Uterus (tissue), 4 donors: ENCODE data around the gene PRDM2. TPM values are rescaled to one million over a fixed set of nuclear protein-coding genes. Genes with fewer than 3 reads are reported as not detected.

Experiments used
- DNase-seq, 2 donors: peaks; one replicate each; pipeline ENCODE4 v3.0.0-alpha.2; 2019 to 2020
- H3K27ac ChIP-seq, 2 donors: fragments of 200-600 bp; sonication (generic); 1 replicate in 1 of 2; 2 replicates in 1 of 2; pipeline ENCODE4 v1.5.1; 2016 to 2018
- H3K27me3 ChIP-seq, 2 donors: fragments of 200-600 bp; sonication (generic); one replicate each; pipeline ENCODE4 v1.5.1; 2018 to 2019; ENCODE audit warnings: control low read depth in 1 of 2
- H3K36me3 ChIP-seq, 2 donors: fragments of 200-600 bp; sonication (generic); one replicate each; pipeline ENCODE4 v1.5.1; 2019; ENCODE audit warnings: control low read depth in 1 of 2
- H3K4me1 ChIP-seq, 2 donors: fragments of 200-600 bp; sonication (generic); one replicate each; pipeline ENCODE4 v1.5.1; 2018 to 2019; ENCODE audit warnings: control low read depth in 1 of 2
- H3K4me3 ChIP-seq, 2 donors: fragments of 200-600 bp; sonication (generic); 1 replicate in 1 of 2; 2 replicates in 1 of 2; pipeline ENCODE4 v1.5.1; 2018 to 2019; ENCODE audit warnings: mild to moderate bottlenecking in 1 of 2
- H3K9me3 ChIP-seq, 2 donors: fragments of 200-600 bp; sonication (generic); one replicate each; pipeline ENCODE4 v1.5.1; 2019; ENCODE audit warnings: control low read depth in 1 of 2
- POLR2A ChIP-seq, 2 donors: fragments of 450-650 bp; IDR thresholded peaks; one replicate each; pipeline ENCODE4 v1.6.1; 2016; ENCODE audit warnings: antibody characterized with exemption in 2 of 2, mild to moderate bottlenecking in 1 of 2, moderate library complexity in 1 of 2
- intact Hi-C: fragments of 100-400 bp; cut with DNase I; formaldehyde crosslinking; loops from one replicate; pipeline ENCODE4 v1.15.1; 2023; ENCODE audit warnings: low total_unique reads
- total RNA-seq, 4 donors: library from RNA; depleted of rRNA in 3 of 4; stranded (reverse); fragments of >200 nt in 3 of 4; gene quantifications; one replicate each; pipeline versions ENCODE4 v1.1.0 to v1.2.4, GENCODE V29; 2014 to 2023
- TF ChIP-seq, protein P1 (sequence below), 4 experiments: fragments of 200-600 bp in 2 of 4; fragments of 450-650 bp in 2 of 4; sonication (generic) in 2 of 4; IDR thresholded peaks; one replicate each; pipeline ENCODE4 v1.5.1; 2016 to 2019; ENCODE audit warnings: antibody characterized with exemption in 4 of 4, mild to moderate bottlenecking in 2 of 4, moderate library complexity in 1 of 4
- donor health status: DM: yes; HTN: yes; CAD: no.

Gene PRDM2
- total RNA-seq, 4 donors from 2014 or later = 13.1 to 72.8 (median 37.0) TPM

DNA sequence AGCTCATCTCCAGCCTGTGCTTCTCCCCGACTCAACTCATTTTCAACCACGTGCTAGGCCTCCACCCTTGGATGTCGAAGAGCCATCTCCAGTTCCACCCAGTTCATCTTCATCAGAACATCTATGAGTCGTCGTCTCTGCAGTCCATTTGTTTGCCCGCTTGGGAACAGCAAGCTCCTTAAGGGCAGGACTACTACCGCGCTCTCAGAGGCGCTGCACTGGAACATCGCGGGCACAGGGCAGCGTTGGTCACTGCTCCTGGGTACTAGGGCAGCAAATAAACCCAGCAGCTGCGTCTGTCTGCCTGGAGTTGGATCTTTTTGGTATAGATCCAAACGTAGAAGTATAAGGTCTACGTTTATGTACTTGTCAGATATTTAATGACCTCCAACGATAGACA lies 478 bp upstream of the PRDM2 start:
- DNase-seq = no peak
- no peaks in the 10 kb centered on the region for H3K36me3 ChIP-seq
- H3K9me3 ChIP-seq = no peaks in the 10 kb centered on the region
- no peak for TF ChIP-seq POLR2A (IDR thresholded peaks at IDR 0.05)
- TF ChIP-seq, protein P1, sequence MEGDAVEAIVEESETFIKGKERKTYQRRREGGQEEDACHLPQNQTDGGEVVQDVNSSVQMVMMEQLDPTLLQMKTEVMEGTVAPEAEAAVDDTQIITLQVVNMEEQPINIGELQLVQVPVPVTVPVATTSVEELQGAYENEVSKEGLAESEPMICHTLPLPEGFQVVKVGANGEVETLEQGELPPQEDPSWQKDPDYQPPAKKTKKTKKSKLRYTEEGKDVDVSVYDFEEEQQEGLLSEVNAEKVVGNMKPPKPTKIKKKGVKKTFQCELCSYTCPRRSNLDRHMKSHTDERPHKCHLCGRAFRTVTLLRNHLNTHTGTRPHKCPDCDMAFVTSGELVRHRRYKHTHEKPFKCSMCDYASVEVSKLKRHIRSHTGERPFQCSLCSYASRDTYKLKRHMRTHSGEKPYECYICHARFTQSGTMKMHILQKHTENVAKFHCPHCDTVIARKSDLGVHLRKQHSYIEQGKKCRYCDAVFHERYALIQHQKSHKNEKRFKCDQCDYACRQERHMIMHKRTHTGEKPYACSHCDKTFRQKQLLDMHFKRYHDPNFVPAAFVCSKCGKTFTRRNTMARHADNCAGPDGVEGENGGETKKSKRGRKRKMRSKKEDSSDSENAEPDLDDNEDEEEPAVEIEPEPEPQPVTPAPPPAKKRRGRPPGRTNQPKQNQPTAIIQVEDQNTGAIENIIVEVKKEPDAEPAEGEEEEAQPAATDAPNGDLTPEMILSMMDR (IDR thresholded peaks at IDR 0.05) = no peak
- H3K27ac ChIP-seq = peak overlapping the region; percentile 92 to 94
- H3K4me1 ChIP-seq = no peaks in the 10 kb centered on the region
- intact Hi-C loops = no loop called here
- H3K4me3 ChIP-seq = peak overlapping the region; percentile 79 to 87
- H3K27me3 ChIP-seq = no peaks in the 10 kb centered on the region

DNA sequence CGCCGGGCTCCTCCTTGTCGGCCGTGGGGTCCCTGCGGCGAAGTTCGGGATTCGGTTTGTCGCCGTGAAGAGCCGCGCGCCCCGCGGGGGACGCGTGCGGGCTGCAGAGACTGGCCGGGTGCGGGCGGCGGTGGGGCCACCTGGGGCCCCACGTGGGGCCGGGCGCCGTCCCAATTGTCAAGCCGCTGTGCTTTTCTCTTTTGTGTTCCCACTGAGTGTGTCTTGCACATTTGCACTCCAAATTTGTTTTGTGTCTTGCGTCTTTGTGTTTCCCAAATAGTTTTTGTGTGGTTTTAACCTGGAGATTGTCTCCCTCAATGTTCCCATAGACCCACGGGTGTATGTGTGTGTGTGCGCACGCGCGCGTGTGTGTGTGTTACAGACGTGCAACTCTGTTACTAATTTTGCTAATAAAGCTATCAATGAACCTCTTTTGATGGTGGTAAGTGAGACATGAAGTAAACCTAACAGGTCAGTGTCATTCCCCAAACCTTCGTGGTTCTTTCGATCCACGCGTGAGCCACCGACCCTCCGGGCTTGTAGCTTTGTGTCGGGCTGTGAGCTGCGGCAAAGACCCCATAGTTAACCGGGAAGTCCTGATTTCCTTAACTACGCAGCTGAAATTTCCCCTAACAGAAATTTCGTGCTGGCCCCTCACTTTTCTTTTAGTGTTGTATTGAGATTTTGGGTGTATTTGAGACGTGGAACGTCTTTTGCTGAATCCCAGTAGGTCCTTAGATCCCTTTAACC lies 708 bp downstream of the PRDM2 start:
- H3K27ac ChIP-seq = peak overlapping the region; percentile 92 to 94
- intact Hi-C loops = no loop called here
- H3K27me3 ChIP-seq = no peaks in the 10 kb centered on the region
- DNase-seq = peak; percentile 37 to 43
- no peaks in the 10 kb centered on the region for H3K4me1 ChIP-seq
- no peaks in the 10 kb centered on the region for H3K36me3 ChIP-seq
- H3K9me3 ChIP-seq = no peaks in the 10 kb centered on the region
- peak overlapping the region; percentile 79 to 87 for H3K4me3 ChIP-seq
- no peak for TF ChIP-seq POLR2A (IDR thresholded peaks at IDR 0.05)
- TF ChIP-seq, protein P1 (IDR thresholded peaks at IDR 0.05) = no peak

DNA sequence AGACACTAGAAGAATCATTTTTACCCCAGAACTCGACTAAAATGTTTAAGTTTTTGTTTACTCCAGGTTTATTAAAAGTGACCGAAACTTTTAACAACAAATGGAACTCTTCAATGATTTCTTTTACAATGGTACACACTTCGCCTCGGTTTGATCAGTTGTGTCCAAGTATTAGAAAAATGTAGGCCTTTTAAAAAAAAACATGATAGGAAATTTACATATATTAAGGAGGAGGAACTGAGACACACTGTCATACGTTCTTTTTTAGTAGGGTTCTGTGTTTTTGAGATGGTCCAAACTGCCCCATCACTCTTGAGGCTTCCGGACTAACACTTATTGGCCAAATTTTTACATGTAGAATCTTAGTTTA lies 1.3 kb downstream of the PRDM2 start:
- Histone ChIP-seq H3K9me3 (no peaks in the 10 kb centered on the region), H3K4me1 (no peaks in the 10 kb centered on the region), H3K4me3 (peak overlapping the region; percentile 79 to 87), H3K36me3 (no peaks in the 10 kb centered on the region), H3K27me3 (no peaks in the 10 kb centered on the region), H3K27ac (peak overlapping the region; percentile 92 to 94)
- TF ChIP-seq, protein P1 (IDR thresholded peaks at IDR 0.05) = no peak
- intact Hi-C loops = no loop called here
- DNase-seq = no peak

DNA sequence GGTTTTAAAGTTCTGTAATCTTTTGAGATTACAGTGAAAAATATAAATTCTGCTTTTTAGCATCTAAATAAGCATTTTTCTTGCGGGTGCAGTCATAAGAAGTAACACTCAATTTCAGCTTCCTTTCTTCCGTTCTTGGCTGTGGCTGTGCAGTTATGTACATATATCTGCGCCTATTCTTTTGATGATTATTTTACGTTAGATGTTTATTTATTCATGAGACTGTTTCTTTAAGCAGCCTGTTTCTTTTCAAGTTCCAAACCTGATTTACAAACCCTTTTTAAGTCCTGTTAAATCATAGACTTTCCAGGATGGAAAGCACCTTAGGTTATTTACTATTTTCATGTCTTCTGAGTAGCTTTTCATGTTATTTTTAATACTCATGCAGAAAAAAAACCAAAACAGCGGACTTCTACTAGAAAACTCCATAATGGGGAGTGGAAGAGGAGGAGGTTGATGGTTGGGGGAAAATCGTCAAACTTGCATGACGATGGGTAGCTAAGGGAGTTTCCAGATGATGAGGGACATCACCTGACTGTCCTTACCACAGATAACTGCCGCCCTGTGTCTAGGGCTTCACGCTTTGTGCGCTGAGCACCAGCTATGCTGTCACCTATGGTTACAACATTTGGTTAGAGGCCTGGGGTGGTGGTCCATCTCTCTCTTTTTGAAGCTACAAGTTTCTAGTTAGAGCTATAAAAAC lies 2.6 kb downstream of the PRDM2 start:
- intact Hi-C loops = no loop called here
- Histone ChIP-seq H3K27ac (no peak overlapping the region), H3K27me3 (no peaks in the 10 kb centered on the region), H3K36me3 (no peaks in the 10 kb centered on the region), H3K4me1 (no peaks in the 10 kb centered on the region), H3K9me3 (no peaks in the 10 kb centered on the region), H3K4me3 (no peak overlapping the region)
- TF ChIP-seq, protein P1 (IDR thresholded peaks at IDR 0.05) = no peak
- TF ChIP-seq POLR2A (IDR thresholded peaks at IDR 0.05) = no peak
- no peak for DNase-seq

DNA sequence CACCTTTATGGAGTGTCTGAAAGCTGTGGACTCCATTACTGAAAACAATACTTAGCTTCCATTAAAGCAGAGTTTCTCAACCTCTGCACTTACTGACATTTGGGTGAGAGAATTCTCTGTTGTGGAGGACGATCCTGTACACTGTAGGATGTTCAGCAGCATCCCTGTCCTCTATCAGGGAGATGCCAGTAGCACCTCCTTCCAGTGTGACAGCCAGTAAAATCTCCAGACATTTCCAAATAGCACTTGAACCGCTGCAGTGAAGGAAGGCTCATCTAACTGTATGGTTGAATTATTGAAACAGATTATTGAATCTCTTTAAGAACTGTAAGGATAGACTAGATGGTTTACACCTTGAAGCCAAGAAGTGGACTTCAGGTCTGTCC lies 3.1 kb downstream of the PRDM2 start:
- intact Hi-C loops = no loop called here
- no peak overlapping the region for H3K4me3 ChIP-seq
- TF ChIP-seq, protein P1 (IDR thresholded peaks at IDR 0.05) = no peak
- TF ChIP-seq POLR2A (IDR thresholded peaks at IDR 0.05) = no peak
- H3K9me3 ChIP-seq = no peaks in the 10 kb centered on the region
- no peak for DNase-seq
- no peaks in the 10 kb centered on the region for H3K4me1 ChIP-seq
- H3K36me3 ChIP-seq = no peaks in the 10 kb centered on the region
- no peaks in the 10 kb centered on the region for H3K27me3 ChIP-seq
- no peak overlapping the region for H3K27ac ChIP-seq
